Subcutaneous adipose tissue (tissue), 4 donors: ENCODE measurements around the gene NPFF. TPM values are rescaled to one million over a fixed set of nuclear protein-coding genes. Genes with fewer than 3 reads are reported as not detected.

ENCODE experiments used
- total RNA-seq, 4 donors: library from RNA; depleted of rRNA; stranded (reverse); fragments of >200 nt; gene quantifications; one replicate each; pipeline ENCODE4 v1.1.0, GENCODE V29; 2016
- TF ChIP-seq, protein P1 (sequence below): fragments of 450-650 bp; IDR thresholded peaks from one replicate; pipeline ENCODE4 v1.5.1; 2016; ENCODE audit warnings: low read depth, mild to moderate bottlenecking, control low read depth, antibody characterized with exemption, moderate library complexity

NPFF gene
- total RNA-seq, 4 donors from 2014 or later = not detected

- TF ChIP-seq, protein P1, sequence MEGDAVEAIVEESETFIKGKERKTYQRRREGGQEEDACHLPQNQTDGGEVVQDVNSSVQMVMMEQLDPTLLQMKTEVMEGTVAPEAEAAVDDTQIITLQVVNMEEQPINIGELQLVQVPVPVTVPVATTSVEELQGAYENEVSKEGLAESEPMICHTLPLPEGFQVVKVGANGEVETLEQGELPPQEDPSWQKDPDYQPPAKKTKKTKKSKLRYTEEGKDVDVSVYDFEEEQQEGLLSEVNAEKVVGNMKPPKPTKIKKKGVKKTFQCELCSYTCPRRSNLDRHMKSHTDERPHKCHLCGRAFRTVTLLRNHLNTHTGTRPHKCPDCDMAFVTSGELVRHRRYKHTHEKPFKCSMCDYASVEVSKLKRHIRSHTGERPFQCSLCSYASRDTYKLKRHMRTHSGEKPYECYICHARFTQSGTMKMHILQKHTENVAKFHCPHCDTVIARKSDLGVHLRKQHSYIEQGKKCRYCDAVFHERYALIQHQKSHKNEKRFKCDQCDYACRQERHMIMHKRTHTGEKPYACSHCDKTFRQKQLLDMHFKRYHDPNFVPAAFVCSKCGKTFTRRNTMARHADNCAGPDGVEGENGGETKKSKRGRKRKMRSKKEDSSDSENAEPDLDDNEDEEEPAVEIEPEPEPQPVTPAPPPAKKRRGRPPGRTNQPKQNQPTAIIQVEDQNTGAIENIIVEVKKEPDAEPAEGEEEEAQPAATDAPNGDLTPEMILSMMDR = no peak
These were observed 9.1 kb downstream of the NPFF start for GRCh38 chr12:53498235-53498630.

GRCh38 chr12:53497461-53497860 is 9.8 kb downstream of the NPFF start:
- TF ChIP-seq, protein P1 = no peak

- TF ChIP-seq, protein P1 = no peak
These were observed 10.6 kb downstream of the NPFF start for GRCh38 chr12:53496752-53497032.

- TF ChIP-seq, protein P1 = no peak
These were observed 11.2 kb downstream of the NPFF start for GRCh38 chr12:53495903-53496751.

- TF ChIP-seq, protein P1 = no peak
These were observed 13.5 kb downstream of the NPFF start for GRCh38 chr12:53493610-53494391.

- TF ChIP-seq, protein P1 = no peak
These were observed 14.3 kb downstream of the NPFF start for GRCh38 chr12:53492830-53493609.

DNA sequence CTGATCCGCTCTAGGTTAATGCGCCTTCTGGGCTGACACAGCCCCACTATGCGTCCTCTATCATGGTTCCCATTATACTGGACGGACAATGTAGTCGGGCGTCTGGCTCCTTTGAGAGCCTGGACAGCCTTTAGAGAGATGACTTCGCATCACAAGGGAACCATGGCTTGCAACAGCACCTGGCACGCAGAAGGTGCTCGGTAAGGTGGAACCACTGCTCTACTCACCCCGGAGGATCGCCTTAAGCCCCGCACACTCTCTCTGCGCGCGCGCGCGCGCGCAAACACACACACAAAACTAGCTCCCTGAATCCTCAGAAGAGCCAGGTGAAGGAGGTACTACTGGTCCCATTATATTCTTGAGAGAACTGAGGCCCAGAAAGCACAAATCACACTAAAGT is 15.1 kb downstream of the NPFF start:
- TF ChIP-seq, protein P1 = no peak
